GM12864 (cell line): ENCODE results near the gene CFAP46.

Experiments
- DNase-seq: peaks from one replicate; pipeline ENCODE4 v3.0.0-alpha.2; 2011; ENCODE audit warnings: low read depth
- H3K4me3 ChIP-seq: 2 replicates; pipeline ENCODE4 v1.5.1; 2011; ENCODE audit warnings: mild to moderate bottlenecking, low read depth, low read length, control low read depth
- TF ChIP-seq, protein P1 (sequence below): IDR thresholded peaks from 2 replicates; pipeline ENCODE4 v1.5.1; 2011; ENCODE audit warnings: low read depth, mild to moderate bottlenecking, moderate library complexity, low read length, control low read depth, inconsistent platforms; ENCODE audit errors: missing control alignments

The CFAP46 gene

DNA sequence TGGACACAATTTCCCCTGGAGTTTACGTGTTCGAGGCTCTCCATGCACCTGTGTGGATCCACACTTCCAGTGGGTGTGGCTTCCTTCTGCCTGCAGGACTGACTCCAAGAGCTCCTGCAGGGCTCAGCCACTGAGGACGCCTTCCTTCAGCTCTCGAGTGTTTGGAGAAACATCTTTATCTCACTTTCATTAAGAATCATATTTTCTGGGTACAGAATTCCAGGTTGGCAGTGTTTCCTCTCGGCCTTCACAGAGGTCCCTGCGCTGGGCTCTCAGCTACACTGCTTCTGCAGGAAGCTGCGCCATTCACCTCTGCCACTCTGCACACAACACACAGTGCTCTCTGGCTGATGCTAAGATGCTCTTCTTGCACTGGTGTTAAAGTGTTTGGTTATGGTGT, 86.5 kb downstream of the CFAP46 start:
- no peak overlapping the region for H3K4me3 ChIP-seq
- TF ChIP-seq, protein P1, sequence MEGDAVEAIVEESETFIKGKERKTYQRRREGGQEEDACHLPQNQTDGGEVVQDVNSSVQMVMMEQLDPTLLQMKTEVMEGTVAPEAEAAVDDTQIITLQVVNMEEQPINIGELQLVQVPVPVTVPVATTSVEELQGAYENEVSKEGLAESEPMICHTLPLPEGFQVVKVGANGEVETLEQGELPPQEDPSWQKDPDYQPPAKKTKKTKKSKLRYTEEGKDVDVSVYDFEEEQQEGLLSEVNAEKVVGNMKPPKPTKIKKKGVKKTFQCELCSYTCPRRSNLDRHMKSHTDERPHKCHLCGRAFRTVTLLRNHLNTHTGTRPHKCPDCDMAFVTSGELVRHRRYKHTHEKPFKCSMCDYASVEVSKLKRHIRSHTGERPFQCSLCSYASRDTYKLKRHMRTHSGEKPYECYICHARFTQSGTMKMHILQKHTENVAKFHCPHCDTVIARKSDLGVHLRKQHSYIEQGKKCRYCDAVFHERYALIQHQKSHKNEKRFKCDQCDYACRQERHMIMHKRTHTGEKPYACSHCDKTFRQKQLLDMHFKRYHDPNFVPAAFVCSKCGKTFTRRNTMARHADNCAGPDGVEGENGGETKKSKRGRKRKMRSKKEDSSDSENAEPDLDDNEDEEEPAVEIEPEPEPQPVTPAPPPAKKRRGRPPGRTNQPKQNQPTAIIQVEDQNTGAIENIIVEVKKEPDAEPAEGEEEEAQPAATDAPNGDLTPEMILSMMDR, result no peak
- no peak for DNase-seq

DNA sequence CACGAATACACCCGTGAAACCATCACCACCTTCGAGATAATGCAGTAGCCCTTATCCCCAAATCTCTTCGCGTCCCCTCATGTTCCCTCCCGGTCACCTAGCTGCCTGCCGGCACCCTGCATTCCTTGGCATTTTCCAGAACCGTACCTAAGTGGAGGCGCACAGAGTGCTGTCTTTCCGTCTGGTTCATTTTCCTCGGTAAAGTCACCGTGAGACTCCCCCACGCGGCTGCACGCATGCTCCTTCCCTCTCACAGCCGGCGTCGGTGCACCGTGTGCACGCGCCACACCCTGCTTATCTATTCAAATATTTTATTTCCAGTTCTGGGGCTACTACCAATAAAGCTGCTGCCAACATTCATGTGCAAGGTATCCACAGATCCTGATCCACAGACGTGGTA, 90.9 kb downstream of the CFAP46 start:
- no peak overlapping the region for H3K4me3 ChIP-seq
- DNase-seq, result no peak
- TF ChIP-seq, protein P1, result no peak

DNA sequence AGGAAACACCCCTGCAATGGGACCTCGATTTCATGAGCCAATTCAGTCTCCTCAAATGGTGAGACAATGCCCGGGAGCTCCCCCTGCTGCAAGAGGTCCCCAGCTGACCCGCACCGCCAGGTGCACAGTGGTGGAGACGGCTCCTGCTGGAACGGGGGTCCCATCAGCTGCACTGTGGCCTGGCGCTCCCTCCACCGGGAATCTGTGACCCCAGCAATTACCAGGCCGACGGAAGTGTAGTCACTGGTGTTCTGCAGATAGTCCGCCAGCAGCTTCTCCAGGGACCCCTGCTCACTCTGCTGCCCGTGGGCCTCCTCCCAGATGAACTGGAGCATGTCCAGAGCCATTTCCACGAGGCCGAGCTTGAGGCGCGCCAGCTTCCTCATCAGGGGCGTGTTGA, 91.5 kb downstream of the CFAP46 start:
- DNase-seq, result no peak
- no peak overlapping the region for H3K4me3 ChIP-seq
- TF ChIP-seq, protein P1, result no peak

DNA sequence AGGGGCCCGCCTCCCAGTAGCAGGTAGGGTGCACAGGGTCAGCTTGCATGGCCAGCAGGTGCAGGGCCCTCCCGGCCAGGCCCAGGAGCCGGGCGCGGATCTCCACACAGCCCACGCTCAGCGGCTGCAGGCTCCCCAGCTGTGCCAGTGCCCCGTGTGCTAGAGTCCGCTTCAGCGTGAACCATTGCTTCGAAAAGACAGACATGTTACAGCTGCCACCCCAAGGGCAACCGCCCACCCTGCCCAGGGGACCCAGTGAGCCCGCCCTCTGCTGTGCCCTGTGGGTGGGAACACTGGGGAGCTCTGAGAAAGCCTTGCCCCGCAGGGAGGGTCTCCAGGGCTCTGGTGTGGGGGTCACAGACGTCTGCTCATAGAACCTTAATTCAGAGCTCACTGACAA, 92.1 kb downstream of the CFAP46 start:
- TF ChIP-seq, protein P1, result no peak
- DNase-seq, result no peak
- no peak overlapping the region for H3K4me3 ChIP-seq

DNA sequence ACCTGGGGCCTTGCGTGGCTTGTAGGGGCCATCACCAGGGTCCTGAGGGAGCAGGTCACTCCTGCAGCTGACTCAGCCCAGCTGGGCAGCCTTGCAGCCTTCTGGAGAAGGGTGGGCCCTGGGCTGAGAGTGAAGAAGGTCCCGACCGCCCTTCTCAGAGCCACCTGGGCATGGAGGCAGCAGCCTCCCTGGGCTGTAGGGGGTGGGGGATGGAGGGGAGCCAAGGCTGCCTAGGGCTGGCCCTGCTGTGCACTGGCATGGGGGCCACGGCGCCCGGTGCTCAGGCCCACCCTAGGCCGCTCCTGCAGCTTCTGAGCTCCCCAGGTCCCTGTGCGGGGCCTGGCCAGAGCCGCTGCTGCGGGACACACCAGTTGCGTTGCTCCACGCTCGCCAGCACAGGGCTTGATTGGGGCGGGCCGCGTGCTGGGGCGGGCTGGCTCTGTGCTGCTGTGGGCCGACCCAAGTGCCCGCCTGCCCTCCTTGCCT, 92.8 kb downstream of the CFAP46 start:
- TF ChIP-seq, protein P1, result no peak
- no peak for DNase-seq
- no peak overlapping the region for H3K4me3 ChIP-seq

DNA sequence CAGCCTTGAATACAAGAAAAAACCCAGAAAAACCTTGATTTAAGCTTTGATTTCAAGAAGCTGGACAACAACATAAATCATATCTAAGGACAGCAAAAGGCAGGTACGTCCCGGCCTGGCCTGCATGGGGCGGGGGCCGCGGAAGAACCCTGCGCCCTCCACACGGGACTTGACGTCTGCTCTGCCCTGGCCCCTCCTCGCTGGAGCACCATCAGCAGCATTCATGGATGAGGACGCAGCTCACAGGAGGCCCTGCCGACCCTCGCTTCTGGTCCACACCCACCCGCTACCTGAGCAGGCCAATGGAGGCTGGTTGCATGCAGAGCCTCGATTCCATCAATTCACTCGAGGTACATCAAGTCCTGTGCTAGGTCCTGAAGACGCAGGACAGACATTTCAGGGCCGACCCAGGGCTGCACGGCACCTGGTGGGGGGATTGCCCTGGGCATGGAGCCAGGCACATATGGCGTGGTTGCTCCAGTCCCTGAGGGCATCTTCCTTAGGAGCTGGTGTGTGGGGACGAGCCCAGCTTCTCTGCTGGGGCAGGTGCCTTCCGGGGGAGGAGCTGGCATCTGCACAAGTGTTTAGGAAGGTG, 93.3 kb downstream of the CFAP46 start:
- TF ChIP-seq, protein P1, result no peak
- no peak overlapping the region for H3K4me3 ChIP-seq

DNA sequence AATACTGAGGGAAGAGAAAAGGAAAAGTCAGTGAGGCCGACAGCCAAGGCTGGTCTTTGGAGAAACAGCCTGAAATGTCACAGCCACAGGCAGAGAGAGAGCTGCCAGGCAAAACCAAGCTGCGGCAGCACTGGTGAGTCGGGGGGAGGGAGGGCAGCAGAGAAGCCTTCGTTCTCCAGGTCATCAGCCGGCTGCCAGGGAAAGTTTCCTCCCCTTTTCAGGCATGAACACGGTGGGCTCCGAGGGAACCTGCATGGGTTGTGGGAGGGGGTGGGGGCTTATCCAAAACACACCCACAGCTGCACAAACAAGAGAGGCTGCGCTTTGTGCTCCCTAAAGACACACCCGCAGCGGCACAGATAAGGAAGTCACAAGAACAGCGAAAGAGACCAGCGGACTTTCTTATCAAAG, 94.1 kb downstream of the CFAP46 start:
- DNase-seq, result no peak
- TF ChIP-seq, protein P1, result no peak

More for the DNA sequence above, 93.3 kb downstream of the CFAP46 start:
- no peak for DNase-seq

More for the DNA sequence above, 94.1 kb downstream of the CFAP46 start:
- no peak overlapping the region for H3K4me3 ChIP-seq
